ENCODE measurements around the gene LTBR. TPM values are rescaled to one million over a fixed set of nuclear protein-coding genes. Genes with fewer than 3 reads are reported as not detected.

LTBR gene
- total and polyA plus RNA-seq, 10 of the 15 experiments (the other 5 are each of a cell fraction or from before 2014, with no cell fraction given) = 0.24 to 0.44 TPM; not detected in 8

DNA sequence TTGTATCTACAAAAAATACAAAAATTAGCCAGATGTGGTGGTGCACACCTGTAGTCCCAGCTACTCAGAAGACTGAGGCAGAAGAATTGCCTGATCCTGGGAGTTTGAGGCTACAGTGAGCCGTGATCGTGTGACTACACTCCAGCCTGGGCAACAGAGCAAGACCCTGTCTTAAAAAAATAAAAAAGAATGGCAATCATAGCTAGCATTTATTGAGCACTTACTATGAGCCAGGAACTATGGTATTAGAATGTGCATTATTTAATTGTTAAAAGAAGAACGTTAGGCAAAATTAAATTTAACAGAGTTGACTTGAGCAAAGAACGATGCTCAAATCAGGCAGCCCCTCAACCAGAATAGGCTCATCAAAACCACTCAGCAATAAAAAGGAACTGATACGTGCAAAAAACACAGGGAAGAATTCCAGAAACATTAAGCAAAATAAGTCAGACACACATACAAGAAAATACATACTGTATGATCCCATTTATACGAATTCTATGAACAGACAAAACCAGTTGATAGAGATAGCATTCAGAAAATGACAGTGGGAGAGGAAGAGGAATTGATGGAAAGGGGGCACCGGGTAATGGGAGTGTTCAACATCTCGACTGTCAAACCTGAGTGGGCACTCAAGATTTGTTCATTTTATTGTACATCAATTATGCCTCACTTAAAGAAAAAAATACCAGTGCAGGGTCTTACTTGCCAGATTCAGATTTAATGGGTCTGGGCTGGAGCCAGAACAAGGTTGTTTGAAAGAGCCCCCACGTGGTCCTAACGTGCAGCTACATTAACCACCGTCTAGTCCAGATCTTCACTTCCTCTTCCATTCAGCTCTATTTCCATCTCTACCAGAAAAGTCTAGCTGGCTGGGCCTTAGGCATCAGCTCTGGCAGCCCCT, 16.6 kb upstream of the LTBR start (continued):
- TF ChIP-seq, protein P1, sequence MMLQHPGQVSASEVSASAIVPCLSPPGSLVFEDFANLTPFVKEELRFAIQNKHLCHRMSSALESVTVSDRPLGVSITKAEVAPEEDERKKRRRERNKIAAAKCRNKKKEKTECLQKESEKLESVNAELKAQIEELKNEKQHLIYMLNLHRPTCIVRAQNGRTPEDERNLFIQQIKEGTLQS (IDR thresholded peaks at IDR 0.05; ENCODE audit: borderline replicate concordance, extremely low read depth, low read depth, low read length) = no peak
- TF ChIP-seq BCL11A (IDR thresholded peaks at IDR 0.05; ENCODE audit: low read depth, low read length) (0 out of 2 replicates have a peak, but pooled peaks have one; percentile 23), IKZF2 (IDR thresholded peaks at IDR 0.05) (no peak), ASH2L (IDR thresholded peaks at IDR 0.05; ENCODE audit: borderline replicate concordance, low read depth) (no peak), SUZ12 (IDR thresholded peaks at IDR 0.05; ENCODE audit: unreplicated experiment) (no peak), CHD4 (IDR thresholded peaks at IDR 0.05) (no peak), SPI1 (IDR thresholded peaks at IDR 0.05; ENCODE audit: borderline replicate concordance, insufficient read depth, low read depth, low read length) (peak; percentile 97), CREB1 (IDR thresholded peaks at IDR 0.05; ENCODE audit: low read depth) (no peak), KAT2A (conservative IDR thresholded peaks at IDR 0.05; ENCODE audit: control insufficient read depth, low read depth, low read length) (no peak), BACH1 (IDR thresholded peaks at IDR 0.05; ENCODE audit: borderline replicate concordance) (no peak)
- TF ChIP-seq, protein P2, sequence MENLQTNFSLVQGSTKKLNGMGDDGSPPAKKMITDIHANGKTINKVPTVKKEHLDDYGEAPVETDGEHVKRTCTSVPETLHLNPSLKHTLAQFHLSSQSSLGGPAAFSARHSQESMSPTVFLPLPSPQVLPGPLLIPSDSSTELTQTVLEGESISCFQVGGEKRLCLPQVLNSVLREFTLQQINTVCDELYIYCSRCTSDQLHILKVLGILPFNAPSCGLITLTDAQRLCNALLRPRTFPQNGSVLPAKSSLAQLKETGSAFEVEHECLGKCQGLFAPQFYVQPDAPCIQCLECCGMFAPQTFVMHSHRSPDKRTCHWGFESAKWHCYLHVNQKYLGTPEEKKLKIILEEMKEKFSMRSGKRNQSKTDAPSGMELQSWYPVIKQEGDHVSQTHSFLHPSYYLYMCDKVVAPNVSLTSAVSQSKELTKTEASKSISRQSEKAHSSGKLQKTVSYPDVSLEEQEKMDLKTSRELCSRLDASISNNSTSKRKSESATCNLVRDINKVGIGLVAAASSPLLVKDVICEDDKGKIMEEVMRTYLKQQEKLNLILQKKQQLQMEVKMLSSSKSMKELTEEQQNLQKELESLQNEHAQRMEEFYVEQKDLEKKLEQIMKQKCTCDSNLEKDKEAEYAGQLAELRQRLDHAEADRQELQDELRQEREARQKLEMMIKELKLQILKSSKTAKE (IDR thresholded peaks at IDR 0.05; ENCODE audit: low read depth, poor library complexity, severe bottlenecking) = peak; percentile 77
- TF ChIP-seq, protein P3, sequence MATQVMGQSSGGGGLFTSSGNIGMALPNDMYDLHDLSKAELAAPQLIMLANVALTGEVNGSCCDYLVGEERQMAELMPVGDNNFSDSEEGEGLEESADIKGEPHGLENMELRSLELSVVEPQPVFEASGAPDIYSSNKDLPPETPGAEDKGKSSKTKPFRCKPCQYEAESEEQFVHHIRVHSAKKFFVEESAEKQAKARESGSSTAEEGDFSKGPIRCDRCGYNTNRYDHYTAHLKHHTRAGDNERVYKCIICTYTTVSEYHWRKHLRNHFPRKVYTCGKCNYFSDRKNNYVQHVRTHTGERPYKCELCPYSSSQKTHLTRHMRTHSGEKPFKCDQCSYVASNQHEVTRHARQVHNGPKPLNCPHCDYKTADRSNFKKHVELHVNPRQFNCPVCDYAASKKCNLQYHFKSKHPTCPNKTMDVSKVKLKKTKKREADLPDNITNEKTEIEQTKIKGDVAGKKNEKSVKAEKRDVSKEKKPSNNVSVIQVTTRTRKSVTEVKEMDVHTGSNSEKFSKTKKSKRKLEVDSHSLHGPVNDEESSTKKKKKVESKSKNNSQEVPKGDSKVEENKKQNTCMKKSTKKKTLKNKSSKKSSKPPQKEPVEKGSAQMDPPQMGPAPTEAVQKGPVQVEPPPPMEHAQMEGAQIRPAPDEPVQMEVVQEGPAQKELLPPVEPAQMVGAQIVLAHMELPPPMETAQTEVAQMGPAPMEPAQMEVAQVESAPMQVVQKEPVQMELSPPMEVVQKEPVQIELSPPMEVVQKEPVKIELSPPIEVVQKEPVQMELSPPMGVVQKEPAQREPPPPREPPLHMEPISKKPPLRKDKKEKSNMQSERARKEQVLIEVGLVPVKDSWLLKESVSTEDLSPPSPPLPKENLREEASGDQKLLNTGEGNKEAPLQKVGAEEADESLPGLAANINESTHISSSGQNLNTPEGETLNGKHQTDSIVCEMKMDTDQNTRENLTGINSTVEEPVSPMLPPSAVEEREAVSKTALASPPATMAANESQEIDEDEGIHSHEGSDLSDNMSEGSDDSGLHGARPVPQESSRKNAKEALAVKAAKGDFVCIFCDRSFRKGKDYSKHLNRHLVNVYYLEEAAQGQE (IDR thresholded peaks at IDR 0.05; ENCODE audit: low read depth, low read length) = no peak
- TF ChIP-seq, protein P4, sequence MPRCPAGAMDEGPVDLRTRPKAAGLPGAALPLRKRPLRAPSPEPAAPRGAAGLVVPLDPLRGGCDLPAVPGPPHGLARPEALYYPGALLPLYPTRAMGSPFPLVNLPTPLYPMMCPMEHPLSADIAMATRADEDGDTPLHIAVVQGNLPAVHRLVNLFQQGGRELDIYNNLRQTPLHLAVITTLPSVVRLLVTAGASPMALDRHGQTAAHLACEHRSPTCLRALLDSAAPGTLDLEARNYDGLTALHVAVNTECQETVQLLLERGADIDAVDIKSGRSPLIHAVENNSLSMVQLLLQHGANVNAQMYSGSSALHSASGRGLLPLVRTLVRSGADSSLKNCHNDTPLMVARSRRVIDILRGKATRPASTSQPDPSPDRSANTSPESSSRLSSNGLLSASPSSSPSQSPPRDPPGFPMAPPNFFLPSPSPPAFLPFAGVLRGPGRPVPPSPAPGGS (IDR thresholded peaks at IDR 0.05; ENCODE audit: borderline replicate concordance, insufficient read depth, low read depth, low read length, poor library complexity, severe bottlenecking) = no peak
- TF ChIP-seq, protein P5, sequence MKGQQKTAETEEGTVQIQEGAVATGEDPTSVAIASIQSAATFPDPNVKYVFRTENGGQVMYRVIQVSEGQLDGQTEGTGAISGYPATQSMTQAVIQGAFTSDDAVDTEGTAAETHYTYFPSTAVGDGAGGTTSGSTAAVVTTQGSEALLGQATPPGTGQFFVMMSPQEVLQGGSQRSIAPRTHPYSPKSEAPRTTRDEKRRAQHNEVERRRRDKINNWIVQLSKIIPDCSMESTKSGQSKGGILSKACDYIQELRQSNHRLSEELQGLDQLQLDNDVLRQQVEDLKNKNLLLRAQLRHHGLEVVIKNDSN (IDR thresholded peaks at IDR 0.05; ENCODE audit: borderline replicate concordance, extremely low read length, insufficient read depth, low read depth, low read length) = peak; percentile 52

All from GM12878 (cell line).